ENCODE data around the gene TMPRSS9.

Gene TMPRSS9

DNA sequence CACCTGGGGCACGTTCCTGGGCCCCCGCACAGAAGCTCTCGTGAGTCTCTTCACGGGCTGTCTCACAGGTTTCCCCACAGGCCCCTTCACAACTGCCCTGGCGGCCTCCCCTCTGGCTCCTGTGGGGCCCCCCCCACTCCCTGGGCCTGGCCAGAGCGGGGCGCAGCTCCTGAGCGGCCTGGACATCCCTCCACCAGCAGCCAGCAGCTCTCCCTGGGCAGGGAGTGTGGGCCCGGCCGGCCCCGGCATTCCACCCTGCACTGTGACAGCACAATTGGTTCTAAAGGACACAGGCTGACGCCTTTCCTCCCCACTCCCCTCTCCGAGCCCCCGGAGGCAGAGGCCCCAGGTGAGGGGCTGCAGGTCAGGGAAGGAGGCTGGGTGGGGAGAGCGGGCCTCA, 76.9 kb downstream of the TMPRSS9 start (continued):
- TF ChIP-seq, protein P1, sequence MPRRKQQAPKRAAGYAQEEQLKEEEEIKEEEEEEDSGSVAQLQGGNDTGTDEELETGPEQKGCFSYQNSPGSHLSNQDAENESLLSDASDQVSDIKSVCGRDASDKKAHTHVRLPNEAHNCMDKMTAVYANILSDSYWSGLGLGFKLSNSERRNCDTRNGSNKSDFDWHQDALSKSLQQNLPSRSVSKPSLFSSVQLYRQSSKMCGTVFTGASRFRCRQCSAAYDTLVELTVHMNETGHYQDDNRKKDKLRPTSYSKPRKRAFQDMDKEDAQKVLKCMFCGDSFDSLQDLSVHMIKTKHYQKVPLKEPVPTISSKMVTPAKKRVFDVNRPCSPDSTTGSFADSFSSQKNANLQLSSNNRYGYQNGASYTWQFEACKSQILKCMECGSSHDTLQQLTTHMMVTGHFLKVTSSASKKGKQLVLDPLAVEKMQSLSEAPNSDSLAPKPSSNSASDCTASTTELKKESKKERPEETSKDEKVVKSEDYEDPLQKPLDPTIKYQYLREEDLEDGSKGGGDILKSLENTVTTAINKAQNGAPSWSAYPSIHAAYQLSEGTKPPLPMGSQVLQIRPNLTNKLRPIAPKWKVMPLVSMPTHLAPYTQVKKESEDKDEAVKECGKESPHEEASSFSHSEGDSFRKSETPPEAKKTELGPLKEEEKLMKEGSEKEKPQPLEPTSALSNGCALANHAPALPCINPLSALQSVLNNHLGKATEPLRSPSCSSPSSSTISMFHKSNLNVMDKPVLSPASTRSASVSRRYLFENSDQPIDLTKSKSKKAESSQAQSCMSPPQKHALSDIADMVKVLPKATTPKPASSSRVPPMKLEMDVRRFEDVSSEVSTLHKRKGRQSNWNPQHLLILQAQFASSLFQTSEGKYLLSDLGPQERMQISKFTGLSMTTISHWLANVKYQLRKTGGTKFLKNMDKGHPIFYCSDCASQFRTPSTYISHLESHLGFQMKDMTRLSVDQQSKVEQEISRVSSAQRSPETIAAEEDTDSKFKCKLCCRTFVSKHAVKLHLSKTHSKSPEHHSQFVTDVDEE (CRISPR knock-in tag; IDR thresholded peaks at IDR 0.05): no peak
- TF ChIP-seq OSR1 (CRISPR knock-in tag; IDR thresholded peaks at IDR 0.05) (no peak), ESRRG (CRISPR knock-in tag; IDR thresholded peaks at IDR 0.05) (no peak), PPARA (CRISPR knock-in tag; IDR thresholded peaks at IDR 0.05; ENCODE audit: borderline replicate concordance) (no peak), ZC3H10 (CRISPR knock-in tag; IDR thresholded peaks at IDR 0.05) (no peak), ISL1 (CRISPR knock-in tag; IDR thresholded peaks at IDR 0.05) (no peak), ZFP30 (CRISPR knock-in tag; IDR thresholded peaks at IDR 0.05) (no peak), SNAI2 (CRISPR knock-in tag; IDR thresholded peaks at IDR 0.05) (no peak)
- TF ChIP-seq, protein P2, sequence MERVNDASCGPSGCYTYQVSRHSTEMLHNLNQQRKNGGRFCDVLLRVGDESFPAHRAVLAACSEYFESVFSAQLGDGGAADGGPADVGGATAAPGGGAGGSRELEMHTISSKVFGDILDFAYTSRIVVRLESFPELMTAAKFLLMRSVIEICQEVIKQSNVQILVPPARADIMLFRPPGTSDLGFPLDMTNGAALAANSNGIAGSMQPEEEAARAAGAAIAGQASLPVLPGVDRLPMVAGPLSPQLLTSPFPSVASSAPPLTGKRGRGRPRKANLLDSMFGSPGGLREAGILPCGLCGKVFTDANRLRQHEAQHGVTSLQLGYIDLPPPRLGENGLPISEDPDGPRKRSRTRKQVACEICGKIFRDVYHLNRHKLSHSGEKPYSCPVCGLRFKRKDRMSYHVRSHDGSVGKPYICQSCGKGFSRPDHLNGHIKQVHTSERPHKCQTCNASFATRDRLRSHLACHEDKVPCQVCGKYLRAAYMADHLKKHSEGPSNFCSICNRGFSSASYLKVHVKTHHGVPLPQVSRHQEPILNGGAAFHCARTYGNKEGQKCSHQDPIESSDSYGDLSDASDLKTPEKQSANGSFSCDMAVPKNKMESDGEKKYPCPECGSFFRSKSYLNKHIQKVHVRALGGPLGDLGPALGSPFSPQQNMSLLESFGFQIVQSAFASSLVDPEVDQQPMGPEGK (CRISPR knock-in tag; IDR thresholded peaks at IDR 0.05; ENCODE audit: borderline replicate concordance): no peak

DNA sequence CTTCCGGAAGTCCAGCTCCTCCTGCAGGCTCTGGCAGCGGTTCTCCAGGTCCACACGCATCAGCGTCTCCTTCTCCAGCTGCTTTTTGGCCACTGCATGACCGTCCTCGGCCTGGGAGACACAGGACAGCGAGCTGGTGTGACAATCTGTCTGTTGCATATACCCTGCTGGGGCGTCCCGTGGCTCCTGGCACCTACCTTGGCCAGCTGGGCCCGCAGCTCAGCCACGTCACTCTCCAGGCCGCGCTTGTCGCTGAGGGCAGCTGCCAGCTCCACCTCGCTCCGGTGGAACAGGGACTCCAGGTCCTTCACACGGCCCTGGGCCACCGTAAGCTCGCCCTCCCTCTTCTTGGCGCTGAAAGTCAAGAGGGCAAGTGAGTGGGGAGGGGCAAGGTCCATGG, 78.1 kb downstream of the TMPRSS9 start:
- TF ChIP-seq, protein P1 (CRISPR knock-in tag; IDR thresholded peaks at IDR 0.05): no peak
- no peak for TF ChIP-seq ZC3H10 (CRISPR knock-in tag; IDR thresholded peaks at IDR 0.05)
- TF ChIP-seq, protein P3, sequence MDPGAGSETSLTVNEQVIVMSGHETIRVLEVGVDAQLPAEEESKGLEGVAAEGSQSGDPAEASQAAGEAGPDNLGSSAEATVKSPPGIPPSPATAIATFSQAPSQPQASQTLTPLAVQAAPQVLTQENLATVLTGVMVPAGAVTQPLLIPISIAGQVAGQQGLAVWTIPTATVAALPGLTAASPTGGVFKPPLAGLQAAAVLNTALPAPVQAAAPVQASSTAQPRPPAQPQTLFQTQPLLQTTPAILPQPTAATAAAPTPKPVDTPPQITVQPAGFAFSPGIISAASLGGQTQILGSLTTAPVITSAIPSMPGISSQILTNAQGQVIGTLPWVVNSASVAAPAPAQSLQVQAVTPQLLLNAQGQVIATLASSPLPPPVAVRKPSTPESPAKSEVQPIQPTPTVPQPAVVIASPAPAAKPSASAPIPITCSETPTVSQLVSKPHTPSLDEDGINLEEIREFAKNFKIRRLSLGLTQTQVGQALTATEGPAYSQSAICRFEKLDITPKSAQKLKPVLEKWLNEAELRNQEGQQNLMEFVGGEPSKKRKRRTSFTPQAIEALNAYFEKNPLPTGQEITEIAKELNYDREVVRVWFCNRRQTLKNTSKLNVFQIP (CRISPR knock-in tag; IDR thresholded peaks at IDR 0.05; ENCODE audit: borderline replicate concordance, low read depth): no peak
- TF ChIP-seq ZNF8 (CRISPR knock-in tag; IDR thresholded peaks at IDR 0.05): no peak
- TF ChIP-seq, protein P4, sequence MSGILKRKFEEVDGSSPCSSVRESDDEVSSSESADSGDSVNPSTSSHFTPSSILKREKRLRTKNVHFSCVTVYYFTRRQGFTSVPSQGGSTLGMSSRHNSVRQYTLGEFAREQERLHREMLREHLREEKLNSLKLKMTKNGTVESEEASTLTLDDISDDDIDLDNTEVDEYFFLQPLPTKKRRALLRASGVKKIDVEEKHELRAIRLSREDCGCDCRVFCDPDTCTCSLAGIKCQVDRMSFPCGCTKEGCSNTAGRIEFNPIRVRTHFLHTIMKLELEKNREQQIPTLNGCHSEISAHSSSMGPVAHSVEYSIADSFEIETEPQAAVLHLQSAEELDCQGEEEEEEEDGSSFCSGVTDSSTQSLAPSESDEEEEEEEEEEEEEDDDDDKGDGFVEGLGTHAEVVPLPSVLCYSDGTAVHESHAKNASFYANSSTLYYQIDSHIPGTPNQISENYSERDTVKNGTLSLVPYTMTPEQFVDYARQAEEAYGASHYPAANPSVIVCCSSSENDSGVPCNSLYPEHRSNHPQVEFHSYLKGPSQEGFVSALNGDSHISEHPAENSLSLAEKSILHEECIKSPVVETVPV (CRISPR knock-in tag; IDR thresholded peaks at IDR 0.05): no peak
- no peak for TF ChIP-seq PPARA (CRISPR knock-in tag; IDR thresholded peaks at IDR 0.05; ENCODE audit: borderline replicate concordance)
- TF ChIP-seq BACH2 (CRISPR knock-in tag; IDR thresholded peaks at IDR 0.05; ENCODE audit: borderline replicate concordance): no peak
- TF ChIP-seq ESRRG (CRISPR knock-in tag; IDR thresholded peaks at IDR 0.05): no peak
- TF ChIP-seq TCF4 (CRISPR knock-in tag; IDR thresholded peaks at IDR 0.05; ENCODE audit: borderline replicate concordance): no peak
- TF ChIP-seq ZFP3 (CRISPR knock-in tag; IDR thresholded peaks at IDR 0.05): no peak
- TF ChIP-seq ISL1 (CRISPR knock-in tag; IDR thresholded peaks at IDR 0.05): no peak
- no peak for TF ChIP-seq ZNF565 (CRISPR knock-in tag; conservative IDR thresholded peaks at IDR 0.05; ENCODE audit: low read depth)
- TF ChIP-seq TOX (CRISPR knock-in tag; IDR thresholded peaks at IDR 0.05; ENCODE audit: borderline replicate concordance): no peak
- no peak for TF ChIP-seq CSDC2 (CRISPR knock-in tag; IDR thresholded peaks at IDR 0.05)
- TF ChIP-seq OSR1 (CRISPR knock-in tag; IDR thresholded peaks at IDR 0.05): no peak
- no peak for TF ChIP-seq ZFP30 (CRISPR knock-in tag; IDR thresholded peaks at IDR 0.05)
- no peak for TF ChIP-seq GLIS3 (CRISPR knock-in tag; IDR thresholded peaks at IDR 0.05)
- TF ChIP-seq ARNTL (CRISPR knock-in tag; IDR thresholded peaks at IDR 0.05; ENCODE audit: borderline replicate concordance, low read depth): no peak
- TF ChIP-seq, protein P2 (CRISPR knock-in tag; IDR thresholded peaks at IDR 0.05; ENCODE audit: borderline replicate concordance): no peak
- no peak for TF ChIP-seq RARB (CRISPR knock-in tag; IDR thresholded peaks at IDR 0.05)
- ATAC-seq: no peak

Data from SK-N-SH treated with all-trans-retinoic acid at 6 μM for 48 hours (cell line).